Activated CD4-positive, alpha-beta T cell treated with anti-CD3 and anti-CD28 coated beads, Interleukin-2, amount 50 U/mL, for 4 hours (primary cell): ENCODE data around the gene FAM209B.
"Not testable (repeated sequence)": the region's sequence is repeated elsewhere in the genome, so short reads cannot be mapped to it uniquely, and the experiment has no call there.

Experiments
- DNase-seq, 2 experiments: peaks; one replicate each; pipeline ENCODE4 v3.0.0-alpha.2; 2020

FAM209B gene

DNA sequence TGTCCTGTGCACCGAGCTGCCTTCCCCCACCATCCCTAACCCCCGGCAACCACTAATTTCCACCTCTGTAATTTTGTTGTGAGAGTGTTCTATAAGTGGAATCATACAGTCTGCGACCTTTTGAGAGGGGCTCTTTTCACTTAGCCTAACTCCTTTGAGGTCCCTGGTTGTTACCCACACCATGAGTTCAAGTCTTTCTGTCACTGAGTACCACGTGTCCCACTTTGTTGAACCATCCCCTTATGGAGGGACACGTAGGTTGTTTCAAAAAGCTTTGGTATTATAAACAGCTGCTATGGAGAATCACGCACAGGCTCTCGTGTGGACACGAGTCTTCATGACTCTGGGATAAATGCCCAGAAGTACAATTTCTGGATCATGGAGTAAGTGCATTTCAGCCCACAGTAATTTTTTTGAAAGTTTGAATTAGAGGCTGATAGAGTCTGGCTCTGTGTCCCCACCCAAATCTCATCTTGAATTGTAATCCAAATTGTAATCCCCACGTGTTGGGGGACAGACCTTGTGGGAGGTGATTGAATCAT is 9.5 kb downstream of the FAM209B start:
- DNase-seq, result no peak

DNA sequence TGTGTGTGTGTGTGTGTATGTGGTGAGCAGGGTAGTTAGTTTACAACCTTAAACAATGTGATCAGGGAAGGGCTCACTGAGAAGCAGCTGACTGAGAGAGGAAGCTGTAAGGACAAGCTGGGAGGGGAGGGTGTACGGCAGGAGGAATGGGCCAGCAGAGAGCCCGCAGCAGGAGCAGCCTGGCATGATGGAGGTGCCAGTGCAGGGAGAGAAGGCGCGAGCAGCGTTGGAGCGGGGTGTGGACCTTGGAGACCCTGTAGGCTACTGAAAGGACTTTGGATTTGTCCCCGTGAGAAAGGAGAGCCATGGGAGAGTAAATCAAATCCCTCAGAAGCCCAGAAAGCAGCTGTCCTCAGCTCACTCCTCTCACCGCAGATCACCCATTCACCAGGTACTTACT is 18.5 kb downstream of the FAM209B start:
- no peak for DNase-seq

GRCh38 chr20:56552911-56553629 is 20.0 kb downstream of the FAM209B start:
- no peak for DNase-seq

DNA sequence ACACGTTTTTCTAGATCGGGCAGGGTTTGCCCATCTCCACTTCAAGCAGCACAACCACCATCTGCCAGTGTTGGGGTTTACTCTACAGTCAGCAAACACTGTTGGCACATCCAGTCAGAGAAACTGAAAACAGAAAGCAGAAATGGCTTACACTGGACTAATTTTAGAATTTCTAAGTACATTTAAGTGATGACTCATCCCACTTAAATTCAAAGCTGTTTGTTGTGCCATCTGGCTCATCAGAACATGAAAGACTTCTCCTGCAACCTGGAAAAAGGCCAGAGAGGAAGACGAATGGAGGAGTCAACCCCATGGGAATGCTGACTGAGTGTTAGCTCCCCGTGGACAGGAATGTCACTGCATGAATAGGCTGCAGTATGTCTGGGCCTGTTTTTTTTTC is 21.8 kb downstream of the FAM209B start:
- DNase-seq, result no peak

GRCh38 chr20:56558968-56559367 is 25.9 kb downstream of the FAM209B start:
- DNase-seq, result no peak

DNA sequence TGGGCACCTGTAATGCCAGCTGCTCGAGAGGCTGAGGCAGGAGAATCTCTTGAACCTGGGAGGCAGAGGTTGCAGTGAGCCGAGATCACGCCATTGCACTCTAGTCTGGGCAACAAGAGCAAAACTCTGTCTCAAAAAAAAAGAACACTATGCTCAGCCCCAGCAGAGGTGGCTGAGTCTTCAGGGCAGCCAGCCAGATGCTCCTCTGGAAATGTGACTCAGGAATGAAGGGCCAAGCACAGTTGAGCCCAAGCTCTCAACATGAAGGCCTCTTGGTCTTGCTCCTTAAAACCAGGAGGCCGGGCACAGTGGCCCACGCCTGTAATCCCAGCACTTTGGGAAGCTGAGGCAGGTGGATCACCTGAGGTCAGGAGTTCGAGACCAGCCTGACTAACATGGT is 31.5 kb downstream of the FAM209B start:
- not testable (repeated sequence) for DNase-seq

DNA sequence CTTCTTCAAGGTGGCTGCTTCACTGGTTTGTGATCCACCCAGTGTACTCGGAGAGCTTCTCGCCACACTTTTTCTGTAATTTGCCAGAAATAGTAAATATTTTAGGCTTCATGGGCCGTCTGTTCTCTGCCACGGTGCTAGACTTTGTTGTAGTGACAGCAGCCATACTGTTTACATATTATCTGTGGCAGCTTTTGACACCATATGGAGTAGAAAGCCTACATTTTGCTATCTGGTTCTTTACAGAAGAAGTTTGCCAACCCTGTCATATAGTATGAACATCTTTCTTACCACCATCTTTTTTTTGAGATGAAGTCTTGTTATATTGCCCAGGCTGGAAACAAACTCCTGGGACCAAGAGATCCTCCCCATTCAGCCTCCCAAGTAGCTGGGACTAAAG is 32.5 kb downstream of the FAM209B start:
- no peak for DNase-seq

- no peak for DNase-seq
Measured at GRCh38 chr20:56566621-56567020, 33.6 kb downstream of the FAM209B start.

GRCh38 chr20:56570832-56571231 is 37.8 kb downstream of the FAM209B start:
- DNase-seq, result no peak

- no peak for DNase-seq
Measured at GRCh38 chr20:56572172-56572571, 39.1 kb downstream of the FAM209B start.

GRCh38 chr20:56573986-56574385 is 40.9 kb downstream of the FAM209B start:
- no peak for DNase-seq

DNA sequence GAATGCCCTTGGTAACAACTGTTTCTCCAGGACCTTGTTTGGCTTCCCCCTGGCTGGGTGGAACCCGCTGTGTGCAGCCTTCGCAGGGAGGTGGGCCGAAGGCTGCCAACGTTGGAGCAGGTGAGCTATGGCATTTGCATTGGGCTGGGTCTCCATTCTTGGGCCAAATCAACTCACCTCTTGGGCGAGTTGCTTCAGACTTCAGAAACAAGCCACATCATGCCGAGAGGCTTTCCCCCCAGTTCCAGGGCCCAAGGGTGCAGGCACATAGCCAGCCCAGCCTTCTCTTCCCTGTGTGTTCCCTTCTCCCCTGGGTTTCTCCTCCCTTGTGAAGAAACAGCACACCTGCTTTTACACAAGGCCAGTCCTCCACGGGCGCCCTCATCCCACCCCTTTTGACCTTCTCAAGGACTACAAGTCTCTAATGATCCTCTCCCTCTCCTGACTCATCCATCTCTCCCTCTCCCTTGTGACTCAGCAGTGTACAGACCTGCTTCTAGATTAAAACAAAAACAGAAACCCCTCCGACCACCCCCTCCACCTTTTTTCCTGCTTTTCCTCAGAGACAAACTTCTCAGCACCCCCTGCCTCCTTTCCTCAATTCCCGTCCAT is 41.6 kb downstream of the FAM209B start:
- no peak for DNase-seq

DNA sequence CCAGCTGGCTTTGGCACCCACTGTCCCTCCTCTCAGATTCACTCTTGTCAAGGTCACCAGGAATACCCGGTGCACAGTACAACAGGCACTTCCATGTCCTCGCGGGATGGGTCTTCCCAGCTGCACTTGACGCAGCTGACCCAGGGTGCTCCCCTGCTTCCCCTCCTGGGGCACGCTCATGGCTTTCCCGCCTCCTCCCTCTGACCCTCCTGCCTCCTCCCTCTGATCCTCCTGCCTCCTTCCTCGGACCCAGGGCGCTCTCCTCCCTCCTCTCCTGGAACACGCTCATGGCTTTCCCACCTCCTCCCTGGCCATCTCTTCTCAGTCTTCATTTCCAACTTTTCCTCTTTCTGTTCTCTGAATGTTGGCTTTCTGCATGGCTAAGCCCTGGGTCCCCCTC is 42.1 kb downstream of the FAM209B start:
- no peak for DNase-seq

DNA sequence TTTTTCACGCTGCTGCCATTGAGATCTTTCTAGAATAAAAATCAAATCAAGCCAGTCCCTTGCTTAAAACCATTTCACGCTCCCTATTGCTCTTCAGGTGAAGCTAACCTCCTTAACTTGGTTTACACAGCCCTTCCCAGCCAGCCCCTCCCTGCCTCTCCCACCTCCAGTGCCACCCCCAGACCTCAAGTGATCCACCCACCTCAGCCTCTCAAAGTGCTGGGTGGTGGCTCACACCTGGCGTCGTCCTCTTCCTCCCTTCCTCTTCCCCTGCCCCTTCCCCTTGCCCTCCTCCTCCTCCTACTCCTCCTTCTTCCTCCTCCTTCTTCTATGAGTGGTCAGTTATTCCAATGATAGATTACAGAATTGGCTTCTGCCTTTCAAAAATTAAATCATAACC is 42.9 kb downstream of the FAM209B start:
- DNase-seq, result no peak

GRCh38 chr20:56579301-56579710 is 46.3 kb downstream of the FAM209B start:
- no peak for DNase-seq

- DNase-seq, result no peak
Measured at GRCh38 chr20:56580226-56580625, 47.2 kb downstream of the FAM209B start.

GRCh38 chr20:56581701-56582100 is 48.7 kb downstream of the FAM209B start:
- DNase-seq, result no peak

GRCh38 chr20:56582542-56582941 is 49.5 kb downstream of the FAM209B start:
- DNase-seq, result no peak

DNA sequence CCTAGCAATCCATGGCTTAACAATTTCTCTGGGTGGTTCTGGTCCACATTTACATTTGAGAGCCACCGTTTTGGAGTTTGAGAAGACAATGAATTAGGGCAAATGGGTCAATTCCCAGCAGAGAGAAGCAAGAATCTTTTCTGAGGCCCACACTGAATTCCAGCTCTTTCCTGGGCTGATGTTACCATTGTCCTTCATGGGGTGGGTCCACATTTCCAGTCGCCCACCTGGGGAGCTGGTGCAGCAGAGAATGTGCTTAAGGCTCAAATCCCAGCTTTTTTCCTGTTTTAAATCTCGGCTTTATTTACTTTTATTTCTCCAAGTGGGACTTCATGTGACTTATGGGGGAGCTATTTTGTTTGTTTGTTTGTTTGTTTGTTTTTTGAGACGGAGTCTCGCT is 51.9 kb downstream of the FAM209B start:
- DNase-seq, result no peak
